Epidermal melanocyte (primary cell): ENCODE data around the gene PDE2A.

Source experiments
- DNase-seq: peaks from one replicate; pipeline ENCODE4 v3.0.0; 2011; ENCODE audit warnings: low spot score; ENCODE audit not compliant: insufficient read length

The PDE2A gene

GRCh38 chr11:72552399-72552910 is 121.8 kb downstream of the PDE2A start:
- no peak for DNase-seq

GRCh38 chr11:72551571-72551970 is 122.7 kb downstream of the PDE2A start:
- DNase-seq: no peak

GRCh38 chr11:72548463-72548862 is 125.8 kb downstream of the PDE2A start:
- no peak for DNase-seq

- no peak for DNase-seq
These were observed 127.4 kb downstream of the PDE2A start for GRCh38 chr11:72546866-72547265.

GRCh38 chr11:72544589-72544988 is 129.6 kb downstream of the PDE2A start:
- no peak for DNase-seq

- DNase-seq: no peak
These were observed 130.2 kb downstream of the PDE2A start for GRCh38 chr11:72543849-72544542.

- no peak for DNase-seq
These were observed 132.8 kb downstream of the PDE2A start for GRCh38 chr11:72541257-72541974.

- DNase-seq: no peak
These were observed 137.2 kb downstream of the PDE2A start for GRCh38 chr11:72537051-72537450.

- DNase-seq: no peak
These were observed 139.1 kb downstream of the PDE2A start for GRCh38 chr11:72535194-72535547.

- no peak for DNase-seq
These were observed 139.6 kb downstream of the PDE2A start for GRCh38 chr11:72534371-72535193.

- no peak for DNase-seq
These were observed 145.2 kb downstream of the PDE2A start for GRCh38 chr11:72529068-72529467.

GRCh38 chr11:72528121-72528520 is 146.1 kb downstream of the PDE2A start:
- no peak for DNase-seq
